Kidney (tissue), 14 donors: ENCODE data around the gene FAM124B. TPM values are rescaled to one million over a fixed set of nuclear protein-coding genes. Genes with fewer than 3 reads are reported as not detected.

Experiments
- DNase-seq, 5 donors: peaks; one replicate each; pipeline ENCODE4 v3.0.0-alpha.2; 2013 to 2020
- FAIRE-seq: peaks from 2 replicates; lab custom pipeline; 2012; peaks lifted over from hg19 to GRCh38; lab: Jason Lieb, UNC
- H3K27ac ChIP-seq, 2 donors: one replicate each; pipeline ENCODE4 v1.7.0; 2013; ENCODE audit warnings: low read depth in 2 of 2, low read length in 2 of 2, inconsistent platforms in 1 of 2
- H3K27me3 ChIP-seq: one replicate; pipeline ENCODE4 v1.7.1; 2013; ENCODE audit warnings: low read length, inconsistent platforms; ENCODE audit not compliant: control insufficient read depth, insufficient read depth
- H3K36me3 ChIP-seq, 3 donors: one replicate each; pipeline versions ENCODE4 v1.7.0 to v1.7.1; 2013; ENCODE audit warnings: low read length in 3 of 3, control low read depth in 1 of 3, inconsistent platforms in 1 of 3; ENCODE audit not compliant: insufficient read depth in 3 of 3, control insufficient read depth in 2 of 3
- H3K4me1 ChIP-seq, 3 donors: one replicate each; pipeline versions ENCODE4 v1.7.0 to v1.7.1; 2013; ENCODE audit warnings: low read length in 3 of 3, inconsistent platforms in 1 of 3, low read depth in 1 of 3; ENCODE audit not compliant: control insufficient read depth in 2 of 3, insufficient read depth in 2 of 3
- H3K4me3 ChIP-seq, 3 donors: one replicate each; pipeline versions ENCODE4 v1.7.0 to v1.8.1; 2013; ENCODE audit warnings: low read length in 3 of 3, control low read depth in 1 of 3, inconsistent platforms in 1 of 3
- H3K9ac ChIP-seq, 3 donors: one replicate each; pipeline versions ENCODE4 v1.7.0 to v1.7.1; 2013; ENCODE audit warnings: low read length in 3 of 3, control low read depth in 1 of 3, inconsistent platforms in 1 of 3
- H3K9me3 ChIP-seq, 3 donors: one replicate each; pipeline versions ENCODE4 v1.7.0 to v1.7.1; 2013; ENCODE audit warnings: low read length in 3 of 3, control low read depth in 1 of 3, inconsistent platforms in 1 of 3; ENCODE audit not compliant: control insufficient read depth in 2 of 3, insufficient read depth in 1 of 3
- intact Hi-C: fragments of 100-400 bp; cut with DNase I; formaldehyde crosslinking; loops from one replicate; pipeline ENCODE4 v1.11.1; 2022
- polyA plus RNA-seq: library from polyadenylated mRNA; stranded (reverse); fragments of 350-450 nt; fragmentation: Illumina TruSeq; extraction: RNeasy Lipid Tissue Mini Kit (QIAGEN cat#74804); gene quantifications from one replicate; pipeline ENCODE4 v1.2.3, GENCODE V29; 2014; ENCODE audit warnings: low read depth, low replicate concordance; ENCODE audit not compliant: insufficient read depth
- total RNA-seq: library from RNA; stranded (reverse); fragmentation: NEBNext Ultra II Directional; extraction: Animal tissue kit (Norgen Biotek cat#: 25700); gene quantifications from one replicate; pipeline ENCODE4 v1.2.1, GENCODE V29; 2021
- TF ChIP-seq, protein P1 (sequence below): IDR thresholded peaks from 3 replicates; pipeline ENCODE4 v1.5.1; 2012; ENCODE audit warnings: mild to moderate bottlenecking, moderate library complexity, borderline replicate concordance; ENCODE audit not compliant: insufficient read depth; ENCODE audit errors: extremely low read depth
- donor health status: control.
- donor health status: control.
- donor health status: control.
- donor health status: control.
- donor health status: control.
- donor health status: DM: yes; HTN: yes; CAD: no.
- donor health status: Normal renal cell carcinoma (clear cell type).

The FAM124B gene
- total and polyA plus RNA-seq, 2 donors from 2014 or later, result 0.90 to 2.0 TPM

DNA sequence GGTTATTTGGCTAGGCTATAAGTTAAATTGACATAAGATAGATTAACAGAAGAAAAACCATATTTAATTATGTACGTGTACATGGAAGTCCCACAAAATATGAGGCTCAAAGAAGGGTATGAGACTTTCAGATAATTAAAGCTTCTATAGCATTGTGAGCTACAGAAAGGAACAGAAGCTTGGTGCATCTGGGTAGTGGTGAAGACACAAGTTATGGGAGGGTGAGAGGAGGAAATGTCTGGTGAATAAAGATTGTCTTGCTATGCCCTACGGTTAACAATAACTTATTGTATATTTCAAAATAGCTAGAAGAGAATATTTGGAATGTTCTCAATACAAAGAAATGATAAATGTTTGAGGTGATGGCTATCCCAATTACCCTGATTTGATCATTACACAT lies 6.8 kb upstream of the FAM124B start:
- FAIRE-seq (no peak), DNase-seq (no peak)
- Histone ChIP-seq H3K36me3 (no peaks in the 10 kb centered on the region), H3K27ac (no peak overlapping the region), H3K27me3 (no peaks in the 10 kb centered on the region), H3K9ac (no peak overlapping the region), H3K4me1 (peaks cover 0 to 6% (median 3%) of the 10 kb centered on the region in 3 donors), H3K9me3 (no peaks in the 10 kb centered on the region), H3K4me3 (no peak overlapping the region)
- TF ChIP-seq, protein P1, sequence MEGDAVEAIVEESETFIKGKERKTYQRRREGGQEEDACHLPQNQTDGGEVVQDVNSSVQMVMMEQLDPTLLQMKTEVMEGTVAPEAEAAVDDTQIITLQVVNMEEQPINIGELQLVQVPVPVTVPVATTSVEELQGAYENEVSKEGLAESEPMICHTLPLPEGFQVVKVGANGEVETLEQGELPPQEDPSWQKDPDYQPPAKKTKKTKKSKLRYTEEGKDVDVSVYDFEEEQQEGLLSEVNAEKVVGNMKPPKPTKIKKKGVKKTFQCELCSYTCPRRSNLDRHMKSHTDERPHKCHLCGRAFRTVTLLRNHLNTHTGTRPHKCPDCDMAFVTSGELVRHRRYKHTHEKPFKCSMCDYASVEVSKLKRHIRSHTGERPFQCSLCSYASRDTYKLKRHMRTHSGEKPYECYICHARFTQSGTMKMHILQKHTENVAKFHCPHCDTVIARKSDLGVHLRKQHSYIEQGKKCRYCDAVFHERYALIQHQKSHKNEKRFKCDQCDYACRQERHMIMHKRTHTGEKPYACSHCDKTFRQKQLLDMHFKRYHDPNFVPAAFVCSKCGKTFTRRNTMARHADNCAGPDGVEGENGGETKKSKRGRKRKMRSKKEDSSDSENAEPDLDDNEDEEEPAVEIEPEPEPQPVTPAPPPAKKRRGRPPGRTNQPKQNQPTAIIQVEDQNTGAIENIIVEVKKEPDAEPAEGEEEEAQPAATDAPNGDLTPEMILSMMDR, result no peak
- intact Hi-C loops, result no loop called here

- intact Hi-C loops, result no loop called here
- no peak for DNase-seq
Observed at GRCh38 chr2:224407241-224407701, 5.4 kb upstream of the FAM124B start.

DNA sequence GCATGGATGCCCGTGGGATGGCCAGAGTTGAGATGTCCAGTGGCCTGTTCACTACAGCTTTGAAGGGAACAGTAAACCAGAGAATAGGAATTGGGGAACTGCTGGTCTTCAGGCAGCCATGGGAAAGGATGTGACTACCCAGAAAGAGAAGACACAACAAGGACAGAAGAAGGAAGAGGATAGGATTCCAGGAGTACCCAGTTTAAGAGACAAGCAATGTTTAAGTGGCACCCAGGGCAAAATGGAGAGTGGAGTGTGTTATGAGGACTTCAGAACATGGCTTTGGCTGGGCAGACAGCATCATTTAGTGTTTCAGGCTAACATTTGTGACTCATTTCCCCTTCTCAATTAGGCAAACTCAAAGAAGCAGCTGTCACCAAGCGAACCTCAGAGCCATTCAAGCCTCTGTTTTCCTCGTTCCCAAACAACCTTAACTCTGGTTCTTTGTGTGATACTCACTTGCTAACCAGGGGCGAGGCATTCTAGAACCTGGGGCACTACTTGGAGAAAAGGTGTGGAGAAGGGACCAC lies 4.0 kb upstream of the FAM124B start:
- TF ChIP-seq, protein P1, result no peak
- DNase-seq (no peak), FAIRE-seq (no peak)
- intact Hi-C loops, result no loop called here
- Histone ChIP-seq H3K27ac (no peak overlapping the region), H3K27me3 (no peaks in the 10 kb centered on the region), H3K9ac (no peak overlapping the region), H3K36me3 (no peaks in the 10 kb centered on the region), H3K4me1 (no peaks in the 10 kb centered on the region), H3K9me3 (no peaks in the 10 kb centered on the region), H3K4me3 (no peak overlapping the region)

More at GRCh38 chr2:224407241-224407701, 5.4 kb upstream of the FAM124B start:
- Histone ChIP-seq H3K4me1 (peaks cover 0 to under 1% (median 0%) of the 10 kb centered on the region in 3 donors), H3K9me3 (no peaks in the 10 kb centered on the region), H3K36me3 (no peaks in the 10 kb centered on the region), H3K27me3 (no peaks in the 10 kb centered on the region), H3K27ac (no peak overlapping the region), H3K4me3 (no peak overlapping the region), H3K9ac (no peak overlapping the region)
- TF ChIP-seq, protein P1, result no peak
- FAIRE-seq, result no peak

GRCh38 chr2:224405412-224405811 lies 3.5 kb upstream of the FAM124B start:
- no peak for FAIRE-seq
- no peaks in the 10 kb centered on the region for H3K27me3 ChIP-seq
- DNase-seq, result no peak
- no peaks in the 10 kb centered on the region for H3K4me1 ChIP-seq
- no peaks in the 10 kb centered on the region for H3K9me3 ChIP-seq
- no peak overlapping the region for H3K9ac ChIP-seq
- H3K36me3 ChIP-seq, result no peaks in the 10 kb centered on the region
- intact Hi-C loops, result no loop called here
- no peak overlapping the region for H3K4me3 ChIP-seq
- TF ChIP-seq, protein P1, result no peak
- no peak overlapping the region for H3K27ac ChIP-seq
